COLO668 (cell line): ENCODE measurements around the gene ZNF280B.
"Not testable (repeated sequence)": the region's sequence is repeated elsewhere in the genome, so short reads cannot be mapped to it uniquely, and the experiment has no call there.

Experiments
- DNase-seq: peaks from one replicate; lab custom pipeline; 2025; ENCODE audit not compliant: unreplicated experiment; lab: John Stamatoyannopoulos, UW

Gene ZNF280B

DNA sequence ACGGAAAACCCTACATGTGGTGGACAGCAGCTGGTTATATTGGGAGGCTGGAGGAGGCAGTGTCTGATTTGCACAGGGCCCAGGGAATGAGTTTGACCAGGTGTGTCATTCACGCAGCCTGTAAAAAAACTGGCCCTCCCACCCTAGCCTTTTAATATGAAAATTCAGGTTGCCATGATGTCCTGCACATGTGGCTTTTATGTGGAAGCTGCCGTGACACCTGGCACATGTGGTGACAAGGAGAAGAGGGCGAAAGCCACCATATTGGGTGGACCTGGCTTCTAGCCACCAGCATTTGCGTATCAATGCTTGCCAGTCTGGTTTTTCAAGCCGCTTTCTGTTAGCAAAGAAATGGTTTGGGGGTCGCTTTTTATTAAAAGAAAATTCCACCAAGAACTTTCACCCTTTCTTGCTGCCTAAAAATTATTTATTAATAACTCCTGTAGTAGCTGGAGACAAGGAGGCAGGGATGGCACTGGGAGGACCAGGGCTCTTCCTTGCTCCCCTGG lies 43.4 kb downstream of the ZNF280B start:
- DNase-seq: no peak

DNA sequence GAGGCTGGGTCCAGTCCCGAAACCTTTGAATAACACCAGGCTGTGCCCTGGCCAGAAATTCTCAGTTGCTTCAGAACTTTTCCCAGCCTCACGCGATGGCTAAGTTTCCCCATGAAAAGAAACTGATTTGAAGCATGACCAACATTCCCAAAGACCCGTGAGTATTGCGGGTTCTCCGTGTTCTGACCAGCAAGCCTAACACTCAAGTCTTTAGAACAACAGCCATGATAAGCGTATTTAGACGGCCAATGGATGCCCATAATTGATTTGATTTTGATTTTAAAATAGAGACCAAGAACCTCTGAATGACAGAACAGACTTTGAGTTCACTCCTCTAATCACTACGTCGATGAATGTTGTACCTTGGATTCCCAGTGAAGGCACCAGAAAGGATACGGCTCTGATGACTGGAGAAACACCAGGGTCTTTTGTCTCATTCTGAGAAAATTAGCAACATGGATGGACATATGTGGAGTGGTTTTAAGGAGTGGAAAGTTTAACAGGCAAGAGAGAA lies 43.9 kb downstream of the ZNF280B start:
- DNase-seq: no peak

DNA sequence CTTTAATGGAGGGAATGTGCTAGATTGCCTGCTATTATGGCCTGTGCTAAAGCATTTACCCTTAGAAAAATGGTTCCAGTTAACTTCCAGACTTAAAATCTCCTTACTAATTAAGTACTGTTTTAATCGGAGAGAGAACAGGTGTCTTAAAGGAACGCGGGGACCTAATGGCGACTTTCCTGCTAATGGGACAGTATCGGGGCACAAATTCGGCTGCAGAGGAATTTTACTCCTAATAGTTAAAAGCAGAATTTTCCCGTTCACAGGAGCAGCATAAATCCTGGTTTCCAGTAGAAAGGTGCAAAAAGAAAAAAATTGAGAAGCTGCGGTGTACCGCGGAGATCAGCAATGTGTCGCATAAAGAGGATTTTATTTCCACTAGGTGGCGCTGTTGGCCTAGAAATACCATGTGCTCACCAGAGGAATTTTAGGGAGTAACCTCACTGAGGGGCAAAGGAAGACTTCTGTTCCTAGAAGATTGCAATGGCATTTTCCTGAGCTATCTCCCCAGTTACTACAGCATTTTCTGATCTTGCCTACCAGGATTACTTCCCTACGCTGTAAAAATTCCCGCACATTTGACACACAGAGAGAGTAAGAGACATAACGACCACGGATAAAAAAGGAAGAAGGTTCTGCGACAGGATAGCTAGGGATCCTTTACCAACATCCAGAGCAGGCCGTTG lies 44.5 kb downstream of the ZNF280B start:
- DNase-seq: peak; percentile 56

DNA sequence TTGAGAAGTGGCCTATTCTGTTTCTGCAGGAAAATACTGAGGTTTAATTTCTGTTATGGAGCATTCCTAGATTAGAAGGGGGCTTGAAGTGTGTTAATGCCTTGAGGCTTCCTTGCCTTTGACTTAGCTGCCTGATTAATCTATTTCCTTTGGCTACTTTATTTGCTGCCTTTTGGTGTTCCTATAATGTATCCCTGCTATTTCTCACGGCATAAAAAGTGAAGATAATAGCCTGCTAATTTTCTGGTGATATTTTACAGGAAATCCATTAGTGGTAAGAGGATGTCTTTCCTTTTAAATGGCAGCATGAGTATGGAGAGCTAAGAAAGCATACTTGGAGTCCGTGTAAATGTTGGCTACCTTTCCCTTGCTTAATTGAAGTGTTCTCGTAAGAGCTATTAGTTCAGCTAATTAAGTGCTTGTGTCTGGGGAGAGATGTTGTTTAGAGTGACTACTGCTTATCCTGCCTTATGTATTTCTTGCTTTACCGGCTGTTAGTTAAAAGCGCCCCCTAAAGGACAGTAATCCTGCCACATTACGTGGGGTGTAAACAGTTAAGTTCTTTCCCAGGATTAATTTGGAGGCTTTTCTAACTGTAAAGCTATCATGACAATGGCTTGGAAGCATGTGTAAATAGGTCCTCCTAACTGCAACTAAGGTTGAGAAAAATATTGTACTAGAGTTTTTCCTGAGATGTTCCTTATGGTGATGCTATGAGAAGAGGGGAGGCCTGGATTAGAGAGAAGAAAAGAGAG lies 45.6 kb downstream of the ZNF280B start:
- DNase-seq: peak; percentile 8

DNA sequence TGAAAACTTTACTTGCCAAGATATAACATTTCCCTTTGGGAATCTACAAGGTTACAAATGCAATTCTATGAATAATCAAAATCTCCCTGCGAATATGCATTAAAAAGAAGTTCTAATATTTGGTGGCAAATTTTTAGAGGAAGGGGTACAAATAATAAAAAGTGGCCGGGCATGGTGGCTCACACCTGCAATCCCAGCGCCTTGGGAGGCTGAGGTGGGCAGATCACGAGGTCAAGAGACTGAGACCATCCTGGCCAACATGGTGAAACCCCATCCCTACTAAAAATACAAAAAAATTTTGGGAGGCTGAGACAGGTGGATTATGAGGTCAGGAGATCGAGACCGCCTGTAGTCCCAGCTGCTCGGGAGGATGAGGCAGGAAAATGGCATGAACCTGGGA lies 47.0 kb downstream of the ZNF280B start:
- no peak for DNase-seq

DNA sequence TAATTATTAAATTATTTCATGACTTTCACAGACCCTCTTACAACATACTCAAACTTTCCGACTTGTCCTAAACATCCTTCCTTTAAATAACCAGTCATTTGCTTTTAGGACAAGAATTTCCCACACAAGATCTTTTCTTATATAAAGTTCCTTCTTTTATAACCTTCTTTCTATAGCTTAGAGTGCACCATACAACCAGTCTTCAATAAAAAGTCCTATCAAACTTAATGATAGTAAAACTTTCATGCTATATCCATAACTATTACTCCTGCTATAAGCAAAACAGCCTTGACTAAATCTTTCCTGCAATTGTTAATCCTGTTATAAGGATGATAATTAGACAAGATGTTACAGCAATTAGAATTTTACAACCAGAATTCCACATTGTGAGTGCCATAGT lies 47.4 kb downstream of the ZNF280B start:
- no peak for DNase-seq

DNA sequence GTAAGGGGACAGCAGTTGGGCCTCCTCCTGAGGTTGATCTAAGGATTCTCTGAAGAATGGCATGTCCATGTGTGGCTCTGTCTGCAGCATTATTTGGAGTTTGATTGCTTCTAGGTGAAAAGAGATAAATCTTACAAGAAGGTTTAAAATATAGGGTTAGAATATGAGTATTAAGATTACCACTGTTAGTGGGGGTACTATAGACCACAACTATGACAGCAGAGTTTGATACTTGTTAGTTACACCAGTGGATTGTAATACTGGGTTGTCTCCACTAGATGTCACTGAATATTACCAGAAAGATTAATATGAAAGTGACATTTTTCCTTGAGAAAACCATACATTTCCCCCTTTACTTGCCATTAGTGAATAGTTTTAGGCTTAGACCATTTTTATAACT lies 47.9 kb downstream of the ZNF280B start:
- DNase-seq: no peak

DNA sequence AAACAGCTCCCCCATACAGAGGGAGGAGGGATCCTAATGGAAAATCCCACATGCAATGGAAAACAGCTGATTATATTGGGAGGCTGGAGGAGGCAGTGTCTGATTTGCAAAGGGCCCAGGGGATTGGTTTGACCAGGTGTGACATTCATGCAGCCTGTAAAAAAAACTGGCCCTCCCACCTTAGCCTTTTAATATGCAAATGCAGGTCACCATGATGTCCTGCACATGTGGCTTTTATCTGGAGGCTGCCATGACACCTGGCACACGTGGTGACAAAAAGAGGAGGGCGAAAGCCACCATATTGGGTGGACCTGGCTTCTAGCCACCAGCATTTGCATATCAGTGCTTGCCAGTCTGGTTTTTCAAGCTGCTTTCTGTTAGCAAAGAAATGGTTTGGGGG lies 48.5 kb downstream of the ZNF280B start:
- no peak for DNase-seq

DNA sequence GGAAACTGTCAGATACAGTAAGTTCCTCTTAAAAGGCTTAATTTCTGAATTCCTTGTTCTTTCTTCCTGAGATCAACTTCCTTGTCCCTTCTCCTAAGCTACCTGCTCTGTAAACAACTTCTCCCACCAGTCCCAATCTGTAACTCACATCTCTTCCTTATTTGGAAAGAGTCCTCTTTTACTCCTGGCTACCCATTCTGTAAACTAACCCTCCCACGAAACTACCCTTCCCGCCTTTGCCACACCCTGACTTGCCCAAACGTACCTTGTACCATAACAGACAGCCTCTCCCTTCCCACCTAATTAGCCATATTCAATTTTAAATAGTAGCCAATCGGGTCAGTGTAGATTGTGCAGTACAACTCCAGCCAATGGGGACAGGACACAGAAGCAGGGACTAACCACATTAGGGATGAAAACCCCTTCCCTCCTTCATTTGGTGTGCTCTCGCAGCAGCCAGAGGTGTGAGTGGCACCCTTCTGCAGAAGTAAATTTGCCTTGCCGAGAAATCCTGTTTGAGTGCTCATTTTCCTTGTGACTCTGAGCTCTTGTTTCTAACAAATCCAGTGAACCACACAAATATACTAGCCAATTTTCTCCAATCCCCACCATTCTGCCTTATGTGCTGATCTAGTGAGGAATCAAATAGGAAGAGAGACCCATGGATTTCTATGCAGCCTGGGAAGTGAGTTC lies 49.5 kb downstream of the ZNF280B start:
- no peak for DNase-seq

DNA sequence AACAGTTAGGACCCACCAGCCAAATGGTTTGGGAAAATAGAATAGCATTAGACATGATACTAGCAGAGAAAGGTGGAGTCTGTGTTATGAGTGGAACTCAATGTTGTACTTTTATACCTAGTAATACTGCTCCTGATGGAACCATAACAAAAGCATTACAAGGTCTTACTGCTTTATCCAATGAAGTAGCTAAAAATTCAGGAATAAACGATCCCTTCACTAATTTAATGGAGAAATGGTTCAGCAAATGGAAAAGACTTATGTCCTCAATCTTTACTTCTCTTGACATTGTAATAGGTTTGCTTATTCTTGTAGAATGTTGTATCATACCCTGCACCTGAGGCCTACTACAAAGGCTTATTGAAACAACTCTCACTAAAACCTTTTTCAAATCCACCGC lies 50.2 kb downstream of the ZNF280B start:
- no peak for DNase-seq

DNA sequence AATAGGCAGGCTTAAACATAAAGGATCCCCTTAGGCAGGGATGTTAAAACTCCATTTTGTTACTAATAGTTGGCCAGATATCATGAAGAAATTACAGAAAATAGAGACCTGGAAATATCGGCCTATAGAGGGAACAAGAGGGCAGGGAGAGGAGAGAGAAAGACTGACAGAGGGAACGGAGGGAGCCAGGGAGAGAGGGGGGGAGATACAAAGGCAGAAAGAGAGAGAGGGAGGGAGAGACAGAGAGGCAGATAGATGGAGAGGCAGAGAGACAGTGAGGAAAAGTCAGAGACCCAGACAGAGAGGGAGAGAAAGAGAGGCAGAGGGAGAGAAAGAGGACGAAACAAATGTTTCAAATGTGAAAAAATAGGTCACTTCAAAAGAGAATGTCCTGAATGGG lies 53.5 kb downstream of the ZNF280B start:
- DNase-seq: no peak

DNA sequence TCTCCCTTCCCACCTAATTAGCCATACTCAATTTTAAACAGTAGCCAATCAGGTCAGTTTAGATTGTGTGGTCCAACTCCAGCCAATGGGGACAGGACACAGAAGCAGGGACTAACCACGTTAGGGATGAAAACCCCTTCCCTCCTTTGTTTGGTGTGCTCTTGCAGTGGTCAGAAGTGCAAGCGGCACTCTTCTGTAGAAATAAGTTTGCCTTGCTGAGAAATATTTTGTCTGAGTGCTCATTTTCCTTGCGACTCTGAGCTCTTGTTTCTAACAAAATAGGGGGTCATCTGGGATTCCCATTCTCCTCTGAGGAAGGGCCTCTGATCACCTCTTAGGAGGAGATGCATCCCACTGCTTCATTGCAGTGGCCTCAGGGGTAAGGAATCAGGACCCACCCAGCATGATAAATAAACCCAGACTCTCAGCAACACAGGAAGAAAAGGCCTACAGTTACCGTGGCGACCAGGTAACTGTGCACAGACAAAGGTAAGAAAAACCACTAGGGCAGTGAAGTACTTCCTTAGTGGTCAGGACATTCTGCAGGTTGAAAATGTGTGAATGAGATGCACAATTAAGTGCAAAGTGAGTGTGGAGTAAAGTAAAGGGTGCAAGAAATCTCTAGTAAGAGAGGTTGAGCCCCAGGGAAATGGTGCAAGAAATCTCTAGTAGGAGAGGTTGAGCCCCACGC lies 55.4 kb downstream of the ZNF280B start:
- no peak for DNase-seq

DNA sequence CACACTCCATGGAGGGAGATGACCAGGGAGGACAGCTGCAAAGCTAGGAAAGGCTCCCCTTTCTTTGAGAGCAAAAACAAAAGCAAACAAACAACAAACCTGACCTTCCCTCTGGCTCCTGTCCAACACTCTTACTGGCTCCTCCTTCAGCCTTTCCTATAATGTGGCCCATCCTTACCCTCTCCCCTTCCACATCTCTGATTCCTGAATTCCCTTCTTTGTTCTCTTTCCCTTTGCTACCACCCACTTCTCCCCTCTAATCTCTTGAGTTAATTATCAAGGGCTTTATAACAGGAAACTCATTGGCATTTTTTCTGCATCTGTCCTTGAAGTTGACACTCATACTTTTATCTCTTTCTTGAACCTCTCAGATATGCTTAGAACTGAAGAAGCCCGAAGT lies 56.3 kb downstream of the ZNF280B start:
- DNase-seq: peak; percentile 36

DNA sequence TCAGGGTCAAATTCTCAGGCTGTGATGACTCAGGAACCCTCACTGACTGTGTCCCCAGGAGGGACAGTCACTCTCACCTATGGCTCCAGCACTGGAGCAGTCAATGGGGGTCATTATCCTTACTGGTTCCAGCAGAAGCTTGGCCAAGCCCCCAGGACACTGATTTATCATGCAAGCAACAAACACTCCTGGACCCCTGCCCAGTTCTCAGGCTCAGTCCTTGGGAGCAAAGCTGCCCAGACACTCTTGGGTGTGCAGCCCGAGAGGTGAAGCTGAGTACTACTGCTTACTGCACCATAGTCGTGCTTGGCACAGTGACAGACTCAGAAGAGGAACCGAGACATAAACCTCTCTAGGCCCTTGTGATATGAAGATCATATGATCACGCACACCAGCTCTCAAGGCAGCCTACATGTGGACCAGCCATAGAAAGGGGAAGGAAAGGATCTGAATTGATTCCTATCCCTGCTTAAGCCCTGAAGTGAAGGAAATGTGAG lies 58.2 kb downstream of the ZNF280B start:
- no peak for DNase-seq

DNA sequence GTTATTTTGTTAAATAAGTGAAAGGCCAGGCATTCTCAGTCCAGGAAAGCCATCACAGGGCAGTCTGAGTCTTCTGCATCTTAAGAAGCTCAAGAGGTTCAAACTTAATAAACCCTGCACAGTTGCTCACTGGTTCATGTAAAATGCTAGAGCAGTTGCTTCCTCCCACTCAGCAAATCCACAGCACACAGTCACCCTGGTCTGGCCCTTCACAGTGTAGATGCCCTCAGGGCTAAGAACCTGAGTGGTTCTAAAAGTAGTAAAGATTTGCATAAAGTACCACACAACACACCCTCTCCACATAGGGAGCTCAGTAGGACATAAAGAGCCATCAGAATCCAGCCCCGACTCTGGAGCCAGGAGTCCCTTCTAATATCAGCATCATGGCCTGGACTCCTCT lies 58.7 kb downstream of the ZNF280B start:
- no peak for DNase-seq

DNA sequence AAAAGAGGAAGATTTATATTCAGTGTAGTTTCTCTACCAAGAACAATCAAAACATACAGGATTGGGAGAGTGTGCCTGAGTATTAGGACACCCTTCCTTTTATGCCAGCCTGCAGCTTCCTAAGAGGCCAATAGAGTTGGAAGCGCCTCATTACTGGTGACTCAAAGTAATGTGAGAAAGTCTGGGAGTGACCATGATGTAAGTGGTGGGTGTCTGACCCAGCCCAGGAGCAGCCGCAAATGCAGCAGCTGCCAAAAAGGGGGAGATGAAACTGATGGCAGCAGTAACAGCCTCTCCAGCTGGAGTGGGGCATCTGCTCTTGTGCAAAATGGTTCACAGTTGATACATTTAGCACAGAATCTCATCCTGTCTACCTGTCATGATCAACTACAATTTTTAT lies 62.0 kb downstream of the ZNF280B start:
- no peak for DNase-seq

DNA sequence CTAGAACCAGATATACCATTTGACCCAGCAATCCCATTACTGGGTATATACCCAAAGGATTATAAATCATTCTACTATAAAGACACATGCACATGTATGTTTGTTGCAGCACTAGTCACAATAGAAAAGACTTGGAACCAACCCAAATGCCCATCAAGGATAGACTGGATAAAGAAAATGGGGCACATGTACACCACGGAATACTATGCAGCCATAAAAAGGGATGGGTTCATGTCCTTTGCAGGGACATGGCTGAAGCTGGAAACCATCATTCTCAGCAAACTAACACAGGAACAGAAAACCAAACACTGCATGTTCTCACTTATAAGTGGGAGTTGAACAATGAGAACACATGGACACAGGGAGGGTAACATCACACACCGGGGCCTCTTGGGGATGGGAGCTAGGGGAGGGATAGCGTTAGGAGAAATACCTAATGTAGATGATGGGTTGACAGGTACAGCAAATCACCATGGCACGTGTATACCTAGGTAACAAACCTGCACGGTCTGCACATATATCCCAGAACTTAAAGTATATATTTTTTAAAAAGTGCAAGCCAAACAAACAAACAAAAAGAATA lies 64.4 kb downstream of the ZNF280B start:
- DNase-seq: not testable (repeated sequence)

DNA sequence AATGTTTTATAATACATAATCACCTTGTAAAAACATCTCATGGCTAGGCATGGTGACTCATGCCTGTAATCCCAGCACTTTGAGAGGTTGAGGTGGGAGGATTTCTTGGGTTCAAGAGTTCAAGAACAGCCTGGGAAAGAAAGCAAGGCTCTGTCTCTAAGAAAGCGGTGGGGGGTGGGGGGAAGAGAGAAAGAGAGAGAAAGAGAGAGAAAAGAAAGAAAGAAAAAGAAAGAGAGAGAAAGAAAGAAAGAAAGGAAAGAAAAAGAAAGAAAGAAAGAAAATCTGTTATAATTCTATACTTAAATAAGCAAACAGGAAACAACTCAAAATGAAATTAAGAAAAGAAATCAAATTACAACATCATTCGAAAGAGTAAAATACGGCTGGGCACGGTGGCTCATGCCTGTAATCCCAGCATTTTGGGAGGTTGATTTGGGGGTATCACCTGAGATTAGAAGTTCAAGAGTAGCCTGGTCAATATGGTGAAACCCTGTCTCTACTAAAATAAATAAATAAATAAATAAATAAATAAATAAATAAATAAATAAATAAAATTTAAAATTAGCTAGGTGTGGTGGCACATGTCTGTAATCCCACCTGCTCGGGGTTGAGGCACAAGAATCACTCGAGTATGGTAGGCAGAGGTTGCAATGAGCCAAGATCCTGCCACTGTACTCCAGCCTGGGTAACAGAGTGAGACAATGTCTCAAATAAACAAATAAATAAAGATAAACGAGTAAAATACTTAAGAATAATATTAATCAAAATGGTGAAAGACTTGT lies 65.4 kb downstream of the ZNF280B start:
- DNase-seq: no peak

DNA sequence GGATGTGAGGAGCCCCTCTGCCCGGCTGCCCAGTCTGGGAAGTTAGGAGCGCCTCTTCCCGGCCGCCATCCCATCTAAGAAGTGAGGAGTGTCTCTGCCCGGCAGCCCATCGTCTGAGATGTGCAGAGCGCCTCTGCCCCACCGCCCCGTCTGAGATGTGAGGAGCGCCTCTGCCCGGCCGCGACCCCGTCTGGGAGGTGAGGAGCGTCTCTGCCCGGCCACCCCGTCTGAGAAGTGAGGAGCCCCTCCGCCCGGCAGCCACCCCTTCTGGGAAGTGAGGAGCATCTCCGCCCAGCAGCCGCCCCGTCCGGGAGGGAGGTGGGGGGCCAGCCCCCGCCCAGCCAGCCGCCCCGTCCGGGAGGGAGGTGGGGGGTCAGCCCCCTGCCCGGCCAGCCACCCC lies 66.9 kb downstream of the ZNF280B start:
- DNase-seq: not testable (repeated sequence)

DNA sequence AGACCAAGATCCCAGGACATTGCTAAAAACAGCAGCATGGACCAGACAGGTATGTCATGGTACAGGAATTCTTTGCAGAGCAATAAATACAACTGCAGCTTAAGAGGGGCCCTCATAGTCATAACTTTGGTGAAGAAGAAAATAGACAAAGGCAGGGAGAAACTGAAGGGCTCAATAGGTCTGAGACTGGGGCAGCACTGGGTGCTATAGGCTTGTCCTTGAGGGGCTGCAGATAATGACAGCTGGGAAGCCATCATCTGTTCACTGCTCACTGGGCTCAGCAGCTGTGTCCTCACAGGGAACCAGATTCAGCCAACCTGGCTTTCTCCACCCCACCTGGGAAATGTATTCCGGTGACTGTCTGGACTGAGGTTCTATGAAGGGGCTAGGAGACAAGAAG lies 68.4 kb downstream of the ZNF280B start:
- DNase-seq: no peak
